ENCODE measurements around the gene NUDT7. TPM values are rescaled to one million over a fixed set of nuclear protein-coding genes. Genes with fewer than 3 reads are reported as not detected.
A peak's percentile ranks its signal among the peaks of the same experiment; 100 is the strongest.

NUDT7 gene
- total RNA-seq, result 8.2 TPM

DNA sequence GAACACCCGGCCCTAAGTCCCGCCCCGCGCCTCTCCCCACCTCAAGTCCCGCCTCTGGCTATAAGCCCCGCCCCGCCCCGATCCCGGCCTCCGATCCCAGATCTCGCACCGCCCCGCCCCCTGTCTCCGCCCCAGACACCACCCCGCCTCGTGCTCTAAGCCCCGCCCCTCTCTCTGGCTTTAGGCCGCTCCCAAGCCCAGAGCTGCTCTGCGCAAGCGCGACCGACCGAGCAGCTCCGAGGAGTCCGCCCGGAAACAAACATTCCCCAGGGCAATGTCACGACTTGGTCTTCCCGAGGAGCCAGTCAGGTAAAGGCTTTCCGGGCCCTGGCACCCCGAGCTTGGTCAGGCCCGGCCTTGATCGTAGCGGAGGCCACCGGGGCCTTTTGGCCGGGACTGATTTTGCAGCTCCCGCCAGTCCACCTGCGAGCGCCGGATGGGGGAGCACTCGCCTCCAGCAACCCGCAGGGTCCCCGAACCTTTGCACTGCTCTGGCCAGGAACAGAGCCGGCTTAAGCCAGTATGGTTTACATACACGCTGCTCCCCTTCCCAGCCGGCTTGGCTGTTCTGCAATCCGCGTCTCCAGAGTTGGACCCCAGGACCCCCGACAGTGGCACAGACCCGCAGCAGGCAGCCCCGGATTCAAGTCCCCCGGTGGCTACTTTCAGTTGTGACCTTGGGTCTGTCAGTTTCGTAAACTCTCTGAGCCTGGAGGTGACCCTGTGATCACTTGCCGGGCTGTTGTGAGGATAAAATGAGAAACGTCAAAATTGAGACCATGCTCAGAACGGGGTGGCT, at the start of gene NUDT7:
TSS of gene NUDT7 (plus strand) at position 206 of the 799 bp plus-strand sequence. CDS start at position 275, 69 bp downstream.
- ATAC-seq (peak; percentile 100), DNase-seq (ENCODE audit: low spot score) (peak; percentile 100)
- intact Hi-C loops (cut with DNase I), result no loop called here

DNA sequence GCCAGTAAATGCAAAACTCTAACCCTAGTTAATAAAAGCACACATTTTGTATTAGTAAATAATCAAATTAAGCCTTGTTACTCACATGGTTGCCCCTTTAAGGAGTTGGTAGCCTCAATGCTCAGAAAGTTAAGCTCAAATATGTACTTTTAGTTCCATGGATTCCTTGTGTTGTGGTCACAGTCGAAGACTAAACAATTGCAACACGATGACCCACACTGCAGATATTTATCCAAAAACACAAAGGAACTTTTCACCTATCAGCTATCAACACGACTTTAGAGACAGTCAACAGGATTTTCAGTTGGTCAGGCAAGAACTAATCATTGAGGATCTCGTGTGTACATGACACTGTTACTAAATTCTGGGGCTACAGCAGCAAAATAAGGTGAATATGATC, 47.4 kb upstream of the NUDT7 start:
- no peak for DNase-seq (ENCODE audit: low spot score)
- intact Hi-C loops (cut with DNase I), result loop anchor here (5.0 kb wide), 1 partner anchor 297 kb away; no protein-coding TSS in a partner anchor

DNA sequence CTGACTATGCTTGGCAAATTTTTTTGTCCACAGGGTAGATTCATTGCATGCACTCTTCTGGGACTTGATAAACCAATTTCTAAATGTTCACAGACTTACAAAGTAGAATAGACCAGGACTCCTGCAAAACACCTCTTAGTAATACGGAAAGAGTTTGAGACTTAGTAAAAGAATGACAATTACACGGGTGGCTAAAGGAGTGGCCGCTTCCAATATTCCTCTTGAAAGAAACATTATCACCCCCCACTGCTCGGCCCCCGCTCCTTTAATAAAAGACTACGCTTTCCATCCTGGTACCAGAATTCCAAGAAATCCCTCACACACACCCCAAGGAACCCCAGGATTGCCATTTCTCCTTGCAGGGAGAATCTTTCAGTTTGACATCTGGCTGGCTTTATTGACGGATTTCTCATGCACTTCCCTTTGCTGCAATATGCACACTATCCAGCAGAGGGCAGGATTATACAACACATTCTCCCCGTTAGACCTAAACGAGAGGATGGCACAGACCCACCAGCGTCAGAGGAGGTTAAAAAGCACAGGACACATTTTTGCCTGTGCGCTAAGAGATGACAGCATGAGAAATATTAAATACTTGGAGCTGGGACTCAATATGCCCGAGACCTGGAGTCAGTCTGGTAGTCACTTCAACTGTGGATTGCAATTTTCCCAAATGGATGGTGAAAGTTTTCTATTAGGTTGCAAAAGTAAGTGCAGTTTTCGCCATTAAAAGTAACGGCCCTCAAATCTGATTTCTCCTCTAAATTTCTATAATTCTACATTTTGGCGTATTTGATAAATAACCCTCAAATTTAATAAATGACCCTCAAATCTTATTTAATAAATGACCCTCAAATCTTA, 46.6 kb upstream of the NUDT7 start:
- DNase-seq (ENCODE audit: low spot score) (peak; percentile 73), ATAC-seq (peak; percentile 86)
- intact Hi-C loops (cut with DNase I), result loop anchor here (5.0 kb wide), 1 partner anchor 297 kb away; no protein-coding TSS in a partner anchor

More for the DNA sequence above, 47.4 kb upstream of the NUDT7 start:
- ATAC-seq, result no peak

DNA sequence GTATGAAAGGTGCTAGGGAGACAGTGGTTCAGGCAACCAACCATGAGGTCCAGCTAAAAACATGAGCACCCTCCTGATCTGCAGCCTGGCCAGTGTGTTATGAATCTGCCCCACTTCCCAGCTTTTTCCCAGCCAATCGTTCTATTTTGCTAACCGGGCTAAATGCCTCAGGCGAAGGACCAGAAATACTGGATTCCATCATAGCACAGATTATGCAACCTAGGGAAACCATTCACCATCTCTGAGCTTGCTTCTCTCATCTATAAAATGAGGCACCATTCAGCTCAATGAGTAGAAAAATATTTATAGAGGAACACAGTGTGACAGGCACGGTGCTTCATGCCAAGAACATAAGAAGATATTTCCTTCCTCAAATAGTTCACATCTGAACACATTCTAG, 45.2 kb upstream of the NUDT7 start:
- intact Hi-C loops (cut with DNase I), result loop anchor here (5.0 kb wide), 1 partner anchor 295 kb away; no protein-coding TSS in a partner anchor
- ATAC-seq, result no peak
- no peak for DNase-seq (ENCODE audit: low spot score)

DNA sequence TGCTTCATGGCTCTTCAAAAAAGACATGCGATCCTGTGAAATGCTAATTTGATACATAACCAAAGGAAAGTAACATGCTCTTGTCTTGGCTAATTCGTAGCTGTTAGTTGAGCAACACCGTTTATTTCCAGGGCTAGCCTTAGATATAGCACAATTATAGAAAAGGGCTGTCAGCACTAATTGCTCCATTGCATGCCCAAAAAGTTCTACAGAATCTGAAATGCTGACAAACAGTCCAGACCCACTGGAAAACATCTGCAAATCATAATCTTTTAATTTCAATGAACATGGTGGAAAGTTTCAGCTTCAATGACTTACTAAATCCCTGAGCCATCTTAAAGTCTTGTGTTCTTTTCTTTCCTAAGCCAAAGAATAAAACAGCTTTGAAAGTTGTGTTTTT, 42.9 kb upstream of the NUDT7 start:
- no peak for DNase-seq (ENCODE audit: low spot score)
- no peak for ATAC-seq
- intact Hi-C loops (cut with DNase I), result loop anchor here (5.0 kb wide), 1 partner anchor 293 kb away; no protein-coding TSS in a partner anchor

DNA sequence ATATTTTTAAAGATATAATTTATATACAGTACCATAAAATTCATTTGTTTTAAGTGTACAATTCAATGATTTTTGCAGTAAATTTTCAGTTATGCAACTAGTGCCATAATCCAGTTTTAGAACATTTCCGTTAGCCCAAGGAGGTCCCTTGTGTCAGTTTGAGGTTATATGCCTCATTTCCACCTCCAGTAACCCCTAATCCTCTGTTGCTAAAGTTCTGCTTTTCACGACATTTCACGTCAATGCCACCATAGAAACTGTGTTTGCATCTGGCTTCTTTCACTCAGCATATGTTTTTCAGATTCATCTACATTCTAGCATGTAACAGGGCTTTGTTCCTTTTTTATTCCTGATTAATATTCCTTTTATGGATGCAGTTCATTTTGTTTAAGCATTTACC, 42.4 kb upstream of the NUDT7 start:
- no peak for DNase-seq (ENCODE audit: low spot score)
- ATAC-seq, result no peak
- intact Hi-C loops (cut with DNase I), result loop anchor here (5.0 kb wide), 1 partner anchor 292 kb away; no protein-coding TSS in a partner anchor

DNA sequence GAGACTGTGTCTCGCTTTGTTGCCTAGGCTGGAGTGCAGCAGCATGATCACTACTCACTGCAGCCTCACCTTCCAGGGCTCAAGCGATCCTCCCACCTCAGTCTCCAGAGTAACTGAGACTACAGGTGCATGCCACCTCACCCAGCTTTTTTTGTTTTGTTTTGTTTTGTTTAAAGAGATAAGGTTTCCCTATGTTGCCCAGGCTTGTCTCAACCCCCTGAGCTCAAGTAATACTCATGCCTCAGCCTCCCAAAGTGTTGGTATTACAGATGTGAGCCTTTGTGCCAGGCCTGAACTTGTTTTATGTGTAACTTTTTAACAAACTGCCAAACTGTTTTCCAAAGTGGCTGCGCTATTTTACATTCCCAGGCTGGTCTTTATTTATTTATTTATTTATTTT, 41.8 kb upstream of the NUDT7 start:
- DNase-seq (ENCODE audit: low spot score) (no peak), ATAC-seq (no peak)
- intact Hi-C loops (cut with DNase I), result no loop called here

DNA sequence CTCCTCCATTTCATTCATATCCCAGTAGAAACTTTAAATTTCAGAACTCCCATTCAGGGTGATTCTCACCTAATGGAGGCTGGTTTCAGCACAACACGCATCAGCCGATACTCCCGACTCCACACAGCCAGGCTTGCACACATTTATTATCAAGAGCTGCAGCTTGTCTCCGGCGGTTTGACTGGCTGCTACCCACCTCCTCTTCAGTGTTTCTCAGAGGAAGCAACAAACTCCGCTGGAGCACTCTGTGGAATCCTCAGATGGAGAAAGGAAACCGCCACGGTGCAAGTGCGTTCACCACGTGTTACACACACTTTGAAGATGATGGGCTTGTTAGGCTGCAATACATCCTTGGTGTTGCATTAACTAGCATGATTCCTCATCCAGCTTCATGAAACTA, 39.7 kb upstream of the NUDT7 start:
- intact Hi-C loops (cut with DNase I), result no loop called here
- ATAC-seq (no peak), DNase-seq (ENCODE audit: low spot score) (no peak)

DNA sequence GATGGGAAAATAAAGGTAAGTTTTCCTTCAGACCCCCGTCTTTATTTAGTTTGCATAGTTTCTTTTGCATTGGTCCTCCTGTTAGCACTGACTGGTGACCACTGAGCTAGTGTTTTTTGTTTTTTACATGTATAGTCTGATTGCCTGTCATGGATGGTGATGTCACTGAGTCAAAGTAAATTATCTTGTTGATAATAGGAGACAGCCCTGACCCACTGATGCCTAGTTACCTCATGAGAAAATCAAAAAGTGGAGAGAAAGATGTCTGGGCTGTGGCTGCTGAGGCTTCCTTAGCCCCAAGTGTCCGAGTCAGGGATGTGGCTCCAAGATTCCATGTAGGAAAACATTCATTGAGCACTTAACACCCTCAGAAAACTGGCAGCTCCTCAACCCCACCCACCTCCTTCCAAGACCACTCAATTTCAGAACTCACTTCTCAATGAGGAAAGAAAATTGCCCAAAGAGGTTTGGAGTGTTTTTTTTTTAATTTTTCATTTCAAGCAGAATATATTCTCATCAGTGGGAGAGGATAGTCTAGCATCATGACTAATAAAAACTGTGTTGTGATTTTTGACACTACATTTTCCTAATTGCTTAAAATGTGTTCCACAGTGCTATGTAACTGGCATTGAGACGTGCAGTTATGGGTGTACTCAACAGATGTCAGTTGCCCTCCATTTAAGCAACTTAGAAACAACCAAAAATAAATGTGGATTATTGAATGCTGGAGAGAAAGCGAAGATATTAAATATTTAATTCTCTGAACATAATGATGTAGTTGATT, 38.7 kb upstream of the NUDT7 start:
- intact Hi-C loops (cut with DNase I), result no loop called here
- ATAC-seq (no peak), DNase-seq (ENCODE audit: low spot score) (no peak)

DNA sequence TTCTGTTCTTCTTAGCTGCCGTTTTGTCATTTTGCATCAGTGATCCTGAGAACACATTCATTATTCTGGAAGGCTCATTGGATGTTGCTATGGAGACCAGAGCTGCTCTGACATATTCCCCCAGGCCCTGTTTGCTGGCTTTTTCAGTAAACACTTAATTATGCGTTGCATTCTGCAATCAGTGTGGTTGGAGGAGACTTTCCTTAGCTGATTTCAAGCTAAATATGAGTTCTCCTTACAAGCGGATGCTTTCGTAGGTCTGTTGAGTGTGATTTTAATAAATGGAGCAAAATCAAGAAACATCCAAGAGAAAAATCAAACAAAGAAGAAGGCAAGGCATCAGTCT, 38.2 kb upstream of the NUDT7 start:
- intact Hi-C loops (cut with DNase I), result no loop called here
- ATAC-seq, result no peak
- no peak for DNase-seq (ENCODE audit: low spot score)

DNA sequence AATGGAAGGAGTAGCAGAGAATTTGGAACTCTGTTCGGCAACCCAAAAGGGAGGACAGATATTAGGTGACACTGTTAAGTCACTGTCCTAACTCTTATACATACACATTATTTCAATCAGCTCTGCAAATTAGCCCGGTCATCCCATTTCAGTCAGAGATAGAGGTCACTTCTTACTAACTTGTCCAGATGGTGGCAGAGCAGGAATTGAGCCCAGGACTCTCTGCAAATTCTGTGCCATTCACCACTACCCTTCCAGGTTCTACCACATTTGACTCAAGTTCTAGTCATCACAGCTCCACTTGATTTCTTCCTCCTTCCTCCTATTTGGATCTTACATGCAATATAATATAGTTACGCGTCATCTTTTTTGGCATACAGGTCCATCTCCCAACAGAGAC, 35.9 kb upstream of the NUDT7 start:
- DNase-seq (ENCODE audit: low spot score) (no peak), ATAC-seq (no peak)
- intact Hi-C loops (cut with DNase I), result no loop called here

DNA sequence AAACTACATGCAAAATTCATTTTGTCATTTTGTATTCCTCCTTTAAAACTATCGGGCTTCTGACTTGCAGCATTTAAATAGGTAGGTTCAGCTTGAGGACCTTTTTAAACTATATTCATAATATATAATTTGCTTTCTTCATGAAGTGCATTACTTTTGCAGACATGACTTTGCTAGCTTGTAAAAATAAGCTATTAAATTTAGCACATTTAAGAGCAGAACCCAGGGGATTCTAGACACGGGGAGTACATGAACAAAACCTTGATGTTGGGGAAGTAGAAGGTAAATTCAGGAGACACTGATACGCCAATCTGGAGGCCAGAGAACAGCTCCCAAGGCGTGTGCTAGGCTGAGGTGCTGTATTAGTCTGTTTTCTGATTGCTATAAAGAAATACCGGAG, 32.3 kb upstream of the NUDT7 start:
- ATAC-seq, result no peak
- no peak for DNase-seq (ENCODE audit: low spot score)

DNA sequence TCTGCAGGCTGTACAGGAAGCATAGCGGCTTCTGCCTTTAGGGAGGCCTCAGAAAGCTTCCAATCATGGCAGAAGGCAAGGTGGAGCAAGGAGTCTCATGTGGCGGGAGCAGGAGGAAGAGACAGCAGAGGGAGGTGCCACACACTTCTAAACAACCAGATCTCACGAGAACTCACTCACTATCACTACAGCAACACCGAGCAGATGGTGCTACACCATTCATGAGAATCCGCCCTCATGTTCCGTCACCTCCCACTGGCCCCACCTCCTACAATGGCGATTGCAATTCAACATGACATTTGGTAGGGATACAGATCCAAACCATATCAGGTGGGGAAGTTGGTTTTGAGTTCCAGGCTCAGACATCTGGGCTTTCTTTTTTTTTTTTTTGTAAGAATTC, 31.9 kb upstream of the NUDT7 start:
- intact Hi-C loops (cut with DNase I), result no loop called here
- no peak for ATAC-seq
- DNase-seq (ENCODE audit: low spot score), result no peak

More for the DNA sequence above, 32.3 kb upstream of the NUDT7 start:
- intact Hi-C loops (cut with DNase I), result no loop called here

DNA sequence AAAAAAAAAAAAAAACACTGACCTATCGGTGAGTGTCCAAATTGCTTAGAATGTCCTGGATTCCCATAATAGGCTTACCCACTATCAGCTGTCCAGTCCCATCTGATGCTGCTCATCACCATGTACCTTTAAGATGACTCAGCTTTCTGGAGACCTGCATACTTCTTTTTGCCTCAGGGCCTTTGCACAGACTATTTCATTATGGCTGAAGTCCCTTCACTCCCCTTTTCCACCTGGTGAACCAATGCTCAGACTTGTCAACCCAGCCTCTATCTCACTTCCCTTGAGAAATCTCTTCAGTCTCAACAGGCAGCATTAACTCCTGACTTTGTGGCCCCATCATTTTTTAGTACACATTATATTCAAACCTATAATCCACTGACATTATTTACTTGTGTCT, 29.7 kb upstream of the NUDT7 start:
- no peak for DNase-seq (ENCODE audit: low spot score)
- no peak for ATAC-seq
- intact Hi-C loops (cut with DNase I), result no loop called here

DNA sequence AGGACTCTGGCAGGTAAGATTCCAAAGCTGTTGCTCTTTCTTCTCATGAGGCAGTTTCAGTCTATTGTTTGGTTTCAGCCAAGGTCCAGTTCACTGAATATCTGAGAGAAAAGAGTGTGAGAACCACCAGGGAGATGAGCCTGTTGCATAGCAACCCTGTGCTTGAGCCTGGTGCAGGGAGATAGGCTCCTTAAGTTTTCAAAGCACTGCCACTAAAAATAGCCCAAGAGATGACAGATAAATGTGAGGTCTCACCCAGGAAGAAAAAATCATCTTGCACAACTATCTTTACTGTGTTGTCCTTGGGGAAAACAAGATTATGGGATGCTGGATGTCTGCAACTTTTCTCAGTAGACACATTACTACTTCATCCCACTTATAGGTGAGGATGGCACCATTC, 26.2 kb upstream of the NUDT7 start:
- DNase-seq (ENCODE audit: low spot score), result no peak
- intact Hi-C loops (cut with DNase I), result no loop called here
- no peak for ATAC-seq

DNA sequence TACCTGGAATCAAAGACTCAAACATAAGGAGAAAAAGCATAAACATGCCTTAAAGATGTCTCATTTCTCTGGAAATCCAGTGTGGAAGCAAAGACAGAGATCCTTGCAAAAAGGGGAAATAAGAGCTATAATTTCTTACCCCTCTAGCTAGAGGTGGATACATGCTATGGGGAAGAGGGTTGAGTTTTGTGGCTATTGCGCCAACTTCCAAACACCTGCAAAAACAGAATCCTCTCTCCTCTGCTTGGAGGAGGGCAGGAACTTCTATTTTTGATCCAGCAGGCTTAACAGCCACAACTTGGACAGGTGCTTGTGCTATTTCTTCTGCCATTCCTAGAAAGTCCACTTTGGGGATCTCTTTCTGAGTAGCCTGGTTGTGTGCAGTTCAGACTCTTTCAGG, 21.5 kb upstream of the NUDT7 start:
- intact Hi-C loops (cut with DNase I), result no loop called here
- ATAC-seq, result no peak
- no peak for DNase-seq (ENCODE audit: low spot score)

DNA sequence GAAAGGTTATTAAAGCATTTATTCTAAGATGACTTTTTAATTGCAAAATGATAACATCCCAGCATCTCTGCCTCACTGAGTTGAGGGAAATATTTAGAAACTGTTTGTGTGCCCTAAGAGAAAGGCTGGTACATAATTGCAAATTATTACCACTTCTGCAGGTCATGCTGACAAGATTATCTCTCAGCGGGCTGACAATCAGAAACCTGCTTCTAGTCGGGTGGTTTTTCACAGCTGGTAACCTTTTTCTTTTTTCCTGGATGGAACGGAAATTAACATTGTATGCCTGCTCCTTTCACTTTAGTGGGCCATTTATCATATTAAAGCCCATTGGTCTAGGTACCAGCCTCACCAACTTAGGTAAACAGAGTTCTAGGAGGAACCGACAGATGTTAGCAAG, 17.0 kb upstream of the NUDT7 start:
- ATAC-seq, result no peak

DNA sequence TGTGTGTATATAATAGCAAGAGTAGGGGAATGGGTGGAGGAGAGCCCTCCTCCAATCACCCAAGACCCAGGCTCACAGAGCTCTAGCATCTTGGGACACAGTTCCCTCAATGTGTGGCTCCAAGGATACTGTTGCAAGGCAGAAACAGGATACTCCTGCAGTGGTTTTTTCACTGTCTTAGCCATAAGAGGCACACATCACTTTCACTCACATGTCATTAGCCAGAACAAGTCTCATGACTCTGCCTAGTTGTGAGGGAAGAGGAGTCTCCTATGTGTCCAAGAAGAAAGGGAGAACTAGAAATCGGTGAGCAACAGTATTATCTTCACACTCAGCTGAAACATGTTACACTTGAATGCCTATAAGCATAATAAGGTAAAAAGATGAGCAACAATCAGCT, 11.1 kb upstream of the NUDT7 start:
- ATAC-seq, result no peak
- intact Hi-C loops (cut with DNase I), result no loop called here
- no peak for DNase-seq (ENCODE audit: low spot score)

More for the DNA sequence above, 17.0 kb upstream of the NUDT7 start:
- no peak for DNase-seq (ENCODE audit: low spot score)
- intact Hi-C loops (cut with DNase I), result no loop called here

DNA sequence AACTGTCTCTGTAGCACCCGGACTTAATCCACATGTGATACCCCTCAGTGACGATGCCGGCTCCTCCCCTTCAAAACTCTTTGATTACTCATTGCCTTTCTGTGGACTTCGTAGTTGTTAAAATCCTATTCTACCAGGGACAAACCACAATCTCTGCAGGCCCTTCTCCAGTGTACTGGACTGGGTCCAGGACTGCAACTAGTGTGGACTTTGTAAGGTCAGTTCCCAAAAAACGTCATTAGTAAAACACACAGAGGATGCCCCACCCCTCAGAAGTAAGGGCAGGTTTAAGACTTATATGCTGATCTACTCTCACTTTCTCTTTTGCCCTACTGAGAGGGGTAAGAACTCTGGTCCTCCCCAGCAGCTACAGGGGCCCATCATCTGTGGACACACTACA, 10.5 kb upstream of the NUDT7 start:
- intact Hi-C loops (cut with DNase I), result no loop called here
- ATAC-seq (no peak), DNase-seq (ENCODE audit: low spot score) (no peak)

Data from sciatic nerve (tissue), 2 donors.